Smooth muscle cell of the umbilical artery (primary cell): ENCODE data around the gene OSBPL9. TPM values are rescaled to one million over a fixed set of nuclear protein-coding genes. Genes with fewer than 3 reads are reported as not detected.

Source experiments
- total RNA-seq: library from RNA; depleted of rRNA; stranded (reverse); fragments of >200 nt; gene quantifications from 2 replicates; pipeline ENCODE4 v1.2.3, GENCODE V29; 2014

The OSBPL9 gene, protein sequence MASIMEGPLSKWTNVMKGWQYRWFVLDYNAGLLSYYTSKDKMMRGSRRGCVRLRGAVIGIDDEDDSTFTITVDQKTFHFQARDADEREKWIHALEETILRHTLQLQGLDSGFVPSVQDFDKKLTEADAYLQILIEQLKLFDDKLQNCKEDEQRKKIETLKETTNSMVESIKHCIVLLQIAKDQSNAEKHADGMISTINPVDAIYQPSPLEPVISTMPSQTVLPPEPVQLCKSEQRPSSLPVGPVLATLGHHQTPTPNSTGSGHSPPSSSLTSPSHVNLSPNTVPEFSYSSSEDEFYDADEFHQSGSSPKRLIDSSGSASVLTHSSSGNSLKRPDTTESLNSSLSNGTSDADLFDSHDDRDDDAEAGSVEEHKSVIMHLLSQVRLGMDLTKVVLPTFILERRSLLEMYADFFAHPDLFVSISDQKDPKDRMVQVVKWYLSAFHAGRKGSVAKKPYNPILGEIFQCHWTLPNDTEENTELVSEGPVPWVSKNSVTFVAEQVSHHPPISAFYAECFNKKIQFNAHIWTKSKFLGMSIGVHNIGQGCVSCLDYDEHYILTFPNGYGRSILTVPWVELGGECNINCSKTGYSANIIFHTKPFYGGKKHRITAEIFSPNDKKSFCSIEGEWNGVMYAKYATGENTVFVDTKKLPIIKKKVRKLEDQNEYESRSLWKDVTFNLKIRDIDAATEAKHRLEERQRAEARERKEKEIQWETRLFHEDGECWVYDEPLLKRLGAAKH
- total RNA-seq: 79.6 and 96.8 TPM in 2 replicates

DNA sequence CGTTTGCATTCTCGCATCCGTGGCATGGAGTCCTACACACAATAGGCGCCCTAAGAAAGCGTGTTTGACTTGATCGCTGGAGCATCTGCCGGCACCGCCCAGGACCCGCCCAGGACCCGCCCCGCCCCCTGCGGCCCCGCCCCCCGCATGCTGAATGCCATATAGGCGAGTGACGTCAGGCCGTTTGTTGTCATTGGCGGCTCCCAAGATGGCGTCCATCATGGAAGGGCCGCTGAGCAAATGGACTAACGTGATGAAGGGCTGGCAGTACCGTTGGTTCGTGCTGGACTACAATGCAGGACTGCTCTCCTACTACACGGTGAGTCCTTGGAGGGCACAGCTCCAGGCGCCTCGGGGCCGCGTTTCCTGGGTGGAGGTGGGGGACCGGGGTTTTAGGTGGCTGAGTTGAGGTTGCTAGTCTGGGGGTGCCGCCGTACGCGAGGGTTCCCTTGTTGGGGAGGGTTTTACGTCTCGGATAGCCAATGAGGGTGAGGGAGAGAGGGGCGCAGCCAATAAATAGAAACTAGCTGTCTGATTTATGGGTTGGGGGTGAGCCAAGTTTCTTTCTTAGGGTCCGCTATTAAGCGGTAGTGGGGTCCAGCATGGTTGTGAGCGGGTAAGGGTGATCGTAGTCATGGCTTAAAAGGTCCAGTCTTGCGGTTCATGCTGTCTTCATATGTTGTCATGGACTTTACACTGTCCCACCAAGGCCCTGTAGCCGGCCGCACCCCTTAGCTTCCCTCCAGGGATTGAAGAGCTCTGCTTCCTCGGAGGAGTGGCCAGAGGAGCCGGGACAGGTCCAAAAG lies at the start of gene OSBPL9:
Gene OSBPL9 (plus strand): TSS at position 190 of the 806 bp plus-strand sequence. CDS start 19 bp downstream, at position 209.

Other genes with a start within 250 kb of the OSBPL9 start
- 52.3 and 57.3 TPM in 2 replicates for gene EPS15, start 97.8 kb upstream of the OSBPL9 start, total RNA-seq